Keratinocyte (primary cell): ENCODE results near the gene FXYD5. TPM values are rescaled to one million over a fixed set of nuclear protein-coding genes. Genes with fewer than 3 reads are reported as not detected.

Experiments used
- DNase-seq: peaks from one replicate; pipeline ENCODE4 v3.0.0-alpha.2; 2011; ENCODE audit warnings: low read depth, missing footprints, low spot score
- FAIRE-seq: peaks from 2 replicates; lab custom pipeline; 2011; peaks lifted over from hg19 to GRCh38; lab: Jason Lieb, UNC
- H2AFZ ChIP-seq: 2 replicates; pipeline ENCODE4 v1.6.0; 2012; ENCODE audit warnings: low read length, control low read depth, inconsistent platforms; ENCODE audit not compliant: control insufficient read depth
- H3K27ac ChIP-seq: 2 replicates; pipeline ENCODE4 v1.5.1; 2011; ENCODE audit warnings: low read length; ENCODE audit not compliant: control insufficient read depth, insufficient read depth
- H3K27me3 ChIP-seq: 3 replicates; pipeline ENCODE4 v1.6.0; 2011; ENCODE audit warnings: low read length; ENCODE audit not compliant: control insufficient read depth, insufficient read depth; ENCODE audit errors: extremely low read depth
- H3K36me3 ChIP-seq, 2 experiments: 2 replicates in 1 of 2; 3 replicates in 1 of 2; pipeline ENCODE4 v1.5.1; 2011; ENCODE audit warnings: low read length in 2 of 2, mild to moderate bottlenecking in 1 of 2; ENCODE audit not compliant: control insufficient read depth in 2 of 2, insufficient read depth in 2 of 2; ENCODE audit errors: extremely low read depth in 1 of 2
- H3K4me1 ChIP-seq: 3 replicates; pipeline ENCODE4 v1.5.1; 2011; ENCODE audit warnings: low read length; ENCODE audit not compliant: control insufficient read depth, insufficient read depth; ENCODE audit errors: extremely low read depth
- H3K4me2 ChIP-seq: 3 replicates; pipeline ENCODE4 v1.6.0; 2011; ENCODE audit warnings: low read depth, low read length; ENCODE audit not compliant: control insufficient read depth, insufficient read depth; ENCODE audit errors: extremely low read depth
- H3K4me3 ChIP-seq, 3 experiments: fragments of 200-600 bp in 1 of 3; sonication (generic) in 1 of 3; 2 replicates in 2 of 3; 3 replicates in 1 of 3; pipeline ENCODE4 v1.5.1; 2011 to 2016; ENCODE audit warnings: low read length in 3 of 3, mild to moderate bottlenecking in 3 of 3, control low read depth in 2 of 3, inconsistent platforms in 1 of 3, low read depth in 1 of 3, mixed read lengths in 1 of 3, mixed run types in 1 of 3, moderate library complexity in 1 of 3; ENCODE audit not compliant: control insufficient read depth in 2 of 3, insufficient read depth in 2 of 3; ENCODE audit errors: extremely low read depth in 1 of 3
- H3K79me2 ChIP-seq: 2 replicates; pipeline ENCODE4 v1.6.0; 2012; ENCODE audit warnings: low read length; ENCODE audit not compliant: control insufficient read depth, insufficient read depth
- H3K9ac ChIP-seq: 3 replicates; pipeline ENCODE4 v1.6.0; 2011; ENCODE audit warnings: low read length; ENCODE audit not compliant: control insufficient read depth, insufficient read depth; ENCODE audit errors: extremely low read depth
- H3K9me1 ChIP-seq: 3 replicates; pipeline ENCODE4 v1.6.0; 2011; ENCODE audit warnings: low read length; ENCODE audit not compliant: control insufficient read depth, insufficient read depth; ENCODE audit errors: extremely low read depth
- H3K9me3 ChIP-seq: 2 replicates; pipeline ENCODE4 v1.5.1; 2012; ENCODE audit warnings: low read depth, low read length; ENCODE audit not compliant: control insufficient read depth
- H4K20me1 ChIP-seq: 3 replicates; pipeline ENCODE4 v1.6.0; 2011; ENCODE audit warnings: low read length; ENCODE audit not compliant: control insufficient read depth, insufficient read depth; ENCODE audit errors: extremely low read depth
- CTCF ChIP-seq, 3 experiments: IDR thresholded peaks in 1 of 3; conservative IDR thresholded peaks in 1 of 3; optimal IDR thresholded peaks in 1 of 3; 2 replicates in 2 of 3; 3 replicates in 1 of 3; pipeline versions ENCODE3 to v1.5.1; 2011; ENCODE audit warnings: low read length in 3 of 3, mild to moderate bottlenecking in 3 of 3, moderate library complexity in 2 of 3, control low read depth in 1 of 3, inconsistent platforms in 1 of 3; ENCODE audit not compliant: insufficient read depth in 2 of 3; ENCODE audit errors: extremely low read depth in 1 of 3
- EZH2 ChIP-seq: IDR thresholded peaks from one replicate; pipeline ENCODE4 v1.6.1; 2012; ENCODE audit warnings: inconsistent platforms, mild to moderate bottlenecking, low read length, moderate library complexity
- dilution Hi-C: fragments of 300-500 bp; cut with MboI; formaldehyde crosslinking; loops from one replicate; pipeline ENCODE4 v1.7.0; 2020; ENCODE audit warnings: low sequenced_read_pairs; ENCODE audit not compliant: extremely low pct_ligation_motif_present
- polyA plus RNA-seq, 5 experiments: library from polyadenylated mRNA; depleted of rRNA in 3 of 5; stranded (reverse) in 3 of 5; stranded (forward) in 1 of 5; unstranded in 1 of 5; fragments of >200 nt; gene quantifications; 1 replicate in 1 of 5; 2 replicates in 3 of 5; 3 replicates in 1 of 5; pipeline versions ENCODE4 v1.2.1 to v1.2.3, GENCODE V29; 2011 to 2012; ENCODE audit warnings: missing spikeins in 2 of 5, low read depth in 1 of 5, low replicate concordance in 1 of 5

The FXYD5 gene
- polyA plus RNA-seq, 1 donor (not counting 4 experiments of a cell fraction or from before 2014, with no cell fraction given), result 122 TPM

GRCh38 chr19:35169221-35169995, 14.9 kb downstream of the FXYD5 start:
- H3K27ac ChIP-seq, result peak overlapping the region; percentile 55
- peaks cover 29% of the 10 kb centered on the region for H3K4me1 ChIP-seq
- dilution Hi-C loops, result no loop called here
- no peaks in the 10 kb centered on the region for H3K79me2 ChIP-seq
- TF ChIP-seq EZH2 (no peak), CTCF (optimal IDR thresholded peaks at IDR 0.05 in 1 of 3, IDR thresholded peaks at IDR 0.05 in 1 of 3, conservative IDR thresholded peaks at IDR 0.05 in 1 of 3; ENCODE audit: extremely low read depth in 1 of 3, insufficient read depth in 2 of 3, low read length in 3 of 3) (no peak)
- no peaks in the 10 kb centered on the region for H4K20me1 ChIP-seq
- peaks cover 19% of the 10 kb centered on the region for H3K9me3 ChIP-seq
- H3K36me3 ChIP-seq, result peaks cover 13 to 28% of the 10 kb centered on the region in 2 experiments
- H3K9me1 ChIP-seq, result peaks cover 3% of the 10 kb centered on the region
- DNase-seq (no peak), FAIRE-seq (peak; percentile 87)
- peak overlapping the region; percentile 27 for H3K4me2 ChIP-seq
- peak overlapping the region; percentile 25 for H3K9ac ChIP-seq
- H2AFZ ChIP-seq, result no peak overlapping the region
- peak overlapping the region in 1 of 3 experiments; percentile 6 for H3K4me3 ChIP-seq
- no peaks in the 10 kb centered on the region for H3K27me3 ChIP-seq

GRCh38 chr19:35170359-35171061, 16.0 kb downstream of the FXYD5 start:
- H3K36me3 ChIP-seq, result peaks cover 10 to 22% of the 10 kb centered on the region in 2 experiments
- dilution Hi-C loops, result no loop called here
- H3K79me2 ChIP-seq, result no peaks in the 10 kb centered on the region
- H3K4me1 ChIP-seq, result peaks cover 29% of the 10 kb centered on the region
- H3K9me1 ChIP-seq, result peaks cover 3% of the 10 kb centered on the region
- H3K27ac ChIP-seq, result no peak overlapping the region
- no peak for FAIRE-seq
- no peak overlapping the region for H3K4me3 ChIP-seq
- TF ChIP-seq EZH2 (no peak), CTCF (optimal IDR thresholded peaks at IDR 0.05 in 1 of 3, IDR thresholded peaks at IDR 0.05 in 1 of 3, conservative IDR thresholded peaks at IDR 0.05 in 1 of 3; ENCODE audit: extremely low read depth in 1 of 3, insufficient read depth in 2 of 3, low read length in 3 of 3) (no peak)
- DNase-seq, result no peak
- H3K9ac ChIP-seq, result no peak overlapping the region
- H3K9me3 ChIP-seq, result peaks cover 12% of the 10 kb centered on the region
- H2AFZ ChIP-seq, result no peak overlapping the region
- H3K27me3 ChIP-seq, result no peaks in the 10 kb centered on the region
- H3K4me2 ChIP-seq, result no peak overlapping the region
- no peaks in the 10 kb centered on the region for H4K20me1 ChIP-seq
